GM18870 (cell line): ENCODE results near the gene SLC35G2.
"Not testable (repeated sequence)": the region's sequence is repeated elsewhere in the genome, so short reads cannot be mapped to it uniquely, and the experiment has no call there.

ENCODE experiments used
- ATAC-seq: cut with Tn5 transposase; IDR thresholded peaks from one replicate; pipeline ENCODE4 v1.9.1; 2021; ENCODE audit warnings: moderate library complexity; ENCODE audit not compliant: unreplicated experiment

The SLC35G2 gene

DNA sequence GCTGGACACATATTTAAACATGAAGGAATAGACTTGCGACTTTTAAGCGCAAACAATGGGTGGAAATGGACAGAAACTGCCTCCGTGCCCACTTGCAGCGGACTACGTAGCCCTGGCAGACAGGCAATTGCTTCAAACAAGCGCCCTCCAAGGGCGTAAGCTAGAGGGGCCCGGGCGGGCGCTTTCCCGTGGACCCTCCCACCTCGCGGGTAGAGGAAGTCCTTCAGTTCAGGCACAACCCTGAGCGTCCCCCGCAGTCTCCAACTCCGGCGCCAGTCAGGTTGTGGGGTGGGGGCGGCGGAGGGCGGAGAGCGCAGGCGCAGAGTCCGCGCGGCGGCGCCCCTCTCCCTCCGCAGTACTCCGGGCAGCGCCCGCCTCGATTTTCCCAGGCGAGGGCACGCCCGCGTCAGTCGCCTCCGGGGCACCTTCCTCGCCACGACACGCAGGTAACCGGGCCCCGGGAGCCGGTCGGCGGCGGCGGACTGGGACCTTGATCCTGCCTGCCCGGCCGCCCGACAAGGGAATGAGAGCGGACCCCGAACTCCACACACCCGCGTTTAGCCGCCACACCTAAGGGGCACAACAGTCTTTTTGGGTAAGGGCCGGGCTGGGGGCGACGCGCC lies at the start of gene SLC35G2:
SLC35G2 (plus strand) TSS at position 358 of the 623 bp plus-strand sequence. CDS start 35,335 bp downstream, outside the sequence.
- no peak for ATAC-seq

DNA sequence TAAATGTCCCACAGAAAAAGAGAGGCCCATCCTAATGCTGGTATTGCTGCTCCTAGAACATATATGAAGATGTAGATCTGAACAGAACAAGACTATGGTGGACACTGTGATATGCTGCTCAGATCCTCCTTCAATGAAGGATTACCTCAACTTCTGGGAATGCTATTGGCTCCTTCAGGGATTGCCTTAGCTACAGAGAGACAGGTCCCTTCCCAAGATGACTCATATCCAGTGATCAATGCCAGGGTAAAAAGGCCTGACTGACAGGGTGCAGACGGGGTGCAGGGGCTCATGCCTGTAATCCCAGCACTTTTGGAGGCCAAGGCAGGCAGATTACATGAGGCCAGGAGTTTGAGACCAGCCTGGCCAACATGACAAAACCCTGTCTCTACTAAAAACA lies 46.2 kb upstream of the SLC35G2 start:
- no peak for ATAC-seq

DNA sequence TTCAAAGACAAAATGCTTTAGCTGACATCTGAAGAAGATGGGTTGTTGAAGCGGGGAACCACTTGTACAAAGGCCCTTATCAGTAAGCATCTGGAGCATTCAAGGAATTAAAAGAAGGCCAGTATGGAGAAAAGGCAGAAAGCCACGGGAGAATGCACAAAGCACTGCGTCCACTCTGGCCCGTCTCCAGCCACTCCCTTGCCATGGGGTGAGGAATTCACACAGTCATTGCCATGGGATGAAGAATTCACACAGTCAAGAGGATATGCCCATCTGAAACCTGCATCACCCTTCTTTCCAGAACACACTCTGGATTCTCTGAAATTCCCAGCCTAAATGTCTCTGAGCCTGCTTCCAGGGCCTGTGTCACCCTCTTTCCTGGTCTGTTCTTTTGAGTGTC lies 40.1 kb upstream of the SLC35G2 start:
- ATAC-seq = no peak

DNA sequence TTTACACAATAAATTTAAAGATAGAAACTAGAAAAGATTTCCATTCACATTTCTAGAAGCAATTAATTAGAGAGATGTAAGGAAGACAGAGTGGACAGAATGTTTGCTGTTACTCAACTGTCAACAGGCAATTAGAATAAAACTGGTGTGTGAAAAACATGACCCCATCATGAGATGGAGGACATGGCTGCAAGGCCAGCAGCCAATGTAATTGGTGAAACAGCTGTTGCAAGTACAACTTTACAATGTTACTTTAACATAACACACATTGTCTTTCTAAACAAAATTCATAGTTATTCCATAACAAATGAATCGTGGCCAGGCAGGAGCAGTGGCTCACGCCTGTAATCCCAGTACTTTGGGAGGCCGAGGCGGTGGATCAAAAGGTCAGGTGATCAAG lies 38.2 kb upstream of the SLC35G2 start:
- no peak for ATAC-seq

DNA sequence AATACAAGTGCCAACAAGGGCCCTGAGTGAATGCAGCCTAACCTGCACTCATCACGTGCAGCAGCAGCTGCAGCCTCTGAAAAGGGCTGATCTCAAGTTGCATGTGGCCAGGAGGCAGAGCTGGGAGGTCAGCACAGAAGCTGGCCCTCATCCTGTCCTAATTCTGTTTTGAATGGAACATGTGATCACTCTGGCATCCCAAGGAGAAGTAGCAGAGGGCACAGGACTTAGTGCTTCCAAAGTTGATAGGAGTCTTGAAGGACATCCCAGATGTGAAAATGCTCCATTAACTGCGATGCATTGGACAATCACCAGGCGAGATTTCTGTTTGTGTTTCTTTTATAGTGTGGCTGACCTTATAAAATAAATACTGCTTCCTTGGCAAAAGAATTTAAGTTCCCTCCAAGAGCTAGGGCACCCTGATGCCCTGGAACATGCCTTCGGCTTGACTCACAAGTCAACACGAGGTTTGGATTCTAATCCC lies 35.2 kb upstream of the SLC35G2 start:
- no peak for ATAC-seq

DNA sequence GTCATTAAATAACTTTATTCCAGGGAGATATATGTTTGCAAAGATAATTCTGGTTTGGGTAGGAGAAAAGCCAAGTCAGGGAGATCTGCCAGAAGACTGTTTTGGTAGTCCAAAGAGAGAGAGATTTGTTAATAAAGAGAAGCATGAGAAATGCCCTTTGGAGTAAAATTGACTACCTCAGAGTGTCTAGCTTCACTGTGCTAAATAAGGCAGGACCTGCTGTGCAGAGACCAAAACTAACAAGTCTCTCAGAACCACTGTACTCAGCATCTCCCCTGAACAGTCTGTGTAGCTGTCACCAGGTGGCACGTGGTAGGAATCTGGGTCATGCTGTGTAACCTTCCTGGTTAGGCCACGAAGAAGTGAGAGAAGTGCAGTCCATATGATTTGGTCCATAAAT lies 31.6 kb upstream of the SLC35G2 start:
- ATAC-seq = no peak

GRCh38 chr3:136788154-136788553 lies 30.8 kb upstream of the SLC35G2 start:
- no peak for ATAC-seq

DNA sequence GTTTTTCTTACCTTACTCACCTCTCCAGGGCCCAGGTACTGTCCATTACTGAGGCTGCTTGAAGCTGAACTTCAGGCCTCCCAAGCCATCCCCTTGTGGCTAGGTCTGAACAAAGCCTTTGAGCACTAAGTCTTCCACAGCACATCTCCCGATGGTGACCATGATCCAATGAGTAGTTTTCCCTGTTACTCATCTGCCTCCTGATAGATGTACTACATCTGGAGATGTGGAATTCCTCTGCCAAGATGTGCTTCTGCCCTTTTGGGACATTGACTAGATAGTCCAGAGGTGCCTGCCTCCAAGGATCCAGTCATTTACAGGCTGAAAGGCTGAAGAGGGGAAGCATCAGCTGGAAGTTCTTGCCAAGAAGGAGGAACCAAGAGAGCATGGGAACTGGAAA lies 28.9 kb upstream of the SLC35G2 start:
- no peak for ATAC-seq

DNA sequence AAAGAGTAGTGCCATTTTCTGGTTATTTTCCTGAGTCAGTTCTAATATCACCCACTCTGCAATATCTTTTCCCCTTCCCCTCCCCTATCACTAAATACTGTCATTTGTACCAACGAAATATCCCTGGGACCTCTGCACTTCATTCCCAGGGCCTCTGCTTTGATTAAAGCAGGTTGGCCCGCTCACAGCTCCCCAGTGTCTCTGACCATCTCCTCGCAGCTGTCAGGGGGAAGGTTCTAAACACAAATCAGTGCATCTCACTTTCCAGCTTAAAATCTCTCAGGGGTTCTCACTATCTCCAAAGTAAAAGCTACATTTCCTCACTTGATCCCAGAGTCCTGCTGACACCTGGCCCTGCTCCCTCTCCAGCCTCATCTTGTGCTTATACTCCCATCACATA lies 28.1 kb upstream of the SLC35G2 start:
- ATAC-seq = no peak

- ATAC-seq = no peak
Observed at GRCh38 chr3:136792556-136793330, 26.2 kb upstream of the SLC35G2 start.

DNA sequence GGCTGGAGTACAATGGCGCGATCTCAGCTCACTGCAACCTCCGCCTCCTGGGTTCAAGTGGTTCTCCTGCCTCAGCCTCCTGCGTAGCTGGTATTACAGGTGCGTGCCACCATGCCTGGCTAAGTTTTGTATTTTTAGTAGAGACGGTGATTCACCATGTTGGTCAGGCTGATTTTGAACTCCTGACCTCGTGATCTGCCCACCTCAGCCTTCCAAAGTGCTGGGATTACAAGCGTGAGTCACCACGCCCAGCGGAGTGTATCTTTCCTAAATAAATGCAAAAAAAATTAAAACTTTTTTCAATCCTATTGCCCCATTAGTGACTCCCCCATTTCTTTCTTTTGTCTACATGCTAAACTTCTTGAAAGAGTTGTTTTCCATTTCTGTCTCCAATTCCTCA lies 17.8 kb upstream of the SLC35G2 start:
- ATAC-seq = not testable (repeated sequence)

- no peak for ATAC-seq
Observed at GRCh38 chr3:136802481-136802996, 16.4 kb upstream of the SLC35G2 start.

DNA sequence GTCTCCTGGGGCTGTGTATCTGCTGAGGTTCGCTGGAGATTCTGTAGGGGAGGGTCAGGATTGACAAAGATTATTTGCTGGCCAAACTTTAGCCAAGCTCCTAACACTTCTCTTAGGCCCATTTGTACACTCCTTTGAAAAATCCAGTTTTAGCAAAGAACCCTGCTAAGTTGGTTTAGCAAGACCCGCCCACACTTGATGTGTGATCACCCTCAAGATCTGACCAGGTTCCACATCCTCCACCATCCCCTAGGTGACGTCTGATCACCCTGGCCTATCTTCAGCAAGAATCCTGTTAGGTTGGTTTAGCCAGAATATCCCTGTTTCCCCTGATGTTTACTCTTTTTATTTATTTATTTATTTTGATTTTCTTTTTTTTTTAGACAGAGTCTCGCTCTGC lies 14.8 kb upstream of the SLC35G2 start:
- no peak for ATAC-seq

- no peak for ATAC-seq
Observed at GRCh38 chr3:136804813-136805212, 14.1 kb upstream of the SLC35G2 start.

DNA sequence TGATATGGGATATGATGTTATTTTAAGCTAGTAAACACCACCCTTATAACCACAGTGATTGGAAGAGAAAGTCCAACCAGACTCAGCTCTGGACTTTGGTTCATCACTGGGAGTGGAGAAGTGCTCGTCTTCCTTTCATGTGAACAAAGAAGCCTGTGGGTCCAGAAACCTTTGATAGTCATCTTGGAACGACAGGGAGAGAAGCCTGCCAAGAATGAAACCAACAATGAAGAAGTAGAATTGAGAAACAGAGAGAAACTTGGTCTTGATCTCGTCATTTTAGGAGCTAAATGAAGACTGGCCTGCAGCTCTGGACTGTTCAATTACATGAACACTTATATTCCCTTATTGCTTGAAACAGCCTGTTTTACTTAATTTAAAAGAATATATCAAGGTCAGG lies 13.1 kb upstream of the SLC35G2 start:
- no peak for ATAC-seq

DNA sequence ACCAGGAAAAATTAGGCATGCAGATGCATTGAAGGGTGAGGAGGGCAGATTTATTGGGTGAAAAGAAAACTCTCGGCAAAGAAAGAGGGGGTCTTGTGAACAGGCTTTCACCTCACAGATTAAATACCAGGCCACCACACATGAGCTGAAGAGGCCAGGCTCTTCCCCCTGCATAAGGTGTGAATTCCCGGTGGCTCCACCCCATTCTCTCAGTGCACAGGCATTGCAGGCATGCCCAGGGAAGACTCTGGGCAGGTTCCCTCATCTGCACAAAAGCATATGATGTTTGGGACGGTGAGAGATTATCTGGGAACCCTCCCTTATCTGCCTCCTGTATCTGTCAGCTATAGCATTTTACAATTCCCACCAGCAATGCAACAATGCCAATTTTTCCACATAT lies 7.2 kb upstream of the SLC35G2 start:
- ATAC-seq = no peak

DNA sequence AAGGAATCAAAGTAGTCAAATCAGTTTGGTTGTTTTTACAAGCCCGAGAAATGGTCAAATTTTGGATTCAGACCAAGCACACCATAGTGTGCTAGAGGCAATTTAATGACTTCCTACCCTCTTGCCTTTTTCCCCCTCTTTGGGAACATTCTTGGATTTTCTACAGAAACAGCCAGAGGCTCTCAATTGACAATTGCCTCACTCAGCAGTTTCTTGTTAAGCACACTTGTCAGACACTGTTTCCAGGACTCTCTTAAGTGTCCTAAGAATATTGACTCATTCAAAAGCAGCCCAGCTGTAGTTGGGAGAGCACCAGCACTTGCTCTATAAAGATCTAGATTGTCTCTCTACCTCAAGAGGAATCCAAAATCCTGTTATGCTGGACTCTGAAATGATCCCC lies 1.5 kb upstream of the SLC35G2 start:
- no peak for ATAC-seq

GRCh38 chr3:136818191-136818768 lies 646 bp upstream of the SLC35G2 start:
- ATAC-seq = no peak

GRCh38 chr3:136819392-136819730 lies 435 bp downstream of the SLC35G2 start:
- no peak for ATAC-seq

- no peak for ATAC-seq
Observed at GRCh38 chr3:136819731-136820679, 1.1 kb downstream of the SLC35G2 start.

- ATAC-seq = no peak
Observed at GRCh38 chr3:136831461-136831860, 12.5 kb downstream of the SLC35G2 start.
